Stimulated activated CD8-positive, alpha-beta memory T cell treated with anti-CD3 and anti-CD28 coated beads, Interleukin-12 subunit alpha, Interleukin-12 subunit beta, amount 100 ng/mL, for 1 hour (primary cell): ENCODE results near the gene DSPP.
"Not testable (repeated sequence)": the region's sequence is repeated elsewhere in the genome, so short reads cannot be mapped to it uniquely, and the experiment has no call there.

Experiments
- DNase-seq: peaks from one replicate; pipeline ENCODE4 v3.0.0-alpha.2; 2020; ENCODE audit warnings: low read depth

Gene DSPP

DNA sequence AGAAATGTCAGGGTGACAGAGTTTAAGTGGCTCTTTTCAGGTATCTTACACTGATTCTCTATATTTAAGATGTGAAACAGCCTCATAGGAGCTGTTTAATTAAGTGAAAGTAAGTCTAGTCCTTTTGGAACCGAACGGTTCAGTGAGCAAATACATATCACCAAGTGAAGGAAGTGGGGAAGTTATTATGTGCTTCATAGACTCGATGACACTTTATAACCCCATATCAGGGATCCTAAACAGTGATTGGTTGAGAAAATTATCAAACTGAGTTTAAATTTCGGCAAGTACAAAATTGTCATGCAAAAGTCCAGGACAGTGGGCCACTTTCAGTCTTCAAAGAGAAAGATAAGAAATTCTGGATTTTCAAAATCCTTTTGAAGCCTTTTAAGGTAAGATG is at the start of gene DSPP:
DSPP (plus strand) TSS at position 301 of the 400 bp plus-strand sequence. CDS start 2,380 bp downstream, outside the sequence.
- no peak for DNase-seq

DNA sequence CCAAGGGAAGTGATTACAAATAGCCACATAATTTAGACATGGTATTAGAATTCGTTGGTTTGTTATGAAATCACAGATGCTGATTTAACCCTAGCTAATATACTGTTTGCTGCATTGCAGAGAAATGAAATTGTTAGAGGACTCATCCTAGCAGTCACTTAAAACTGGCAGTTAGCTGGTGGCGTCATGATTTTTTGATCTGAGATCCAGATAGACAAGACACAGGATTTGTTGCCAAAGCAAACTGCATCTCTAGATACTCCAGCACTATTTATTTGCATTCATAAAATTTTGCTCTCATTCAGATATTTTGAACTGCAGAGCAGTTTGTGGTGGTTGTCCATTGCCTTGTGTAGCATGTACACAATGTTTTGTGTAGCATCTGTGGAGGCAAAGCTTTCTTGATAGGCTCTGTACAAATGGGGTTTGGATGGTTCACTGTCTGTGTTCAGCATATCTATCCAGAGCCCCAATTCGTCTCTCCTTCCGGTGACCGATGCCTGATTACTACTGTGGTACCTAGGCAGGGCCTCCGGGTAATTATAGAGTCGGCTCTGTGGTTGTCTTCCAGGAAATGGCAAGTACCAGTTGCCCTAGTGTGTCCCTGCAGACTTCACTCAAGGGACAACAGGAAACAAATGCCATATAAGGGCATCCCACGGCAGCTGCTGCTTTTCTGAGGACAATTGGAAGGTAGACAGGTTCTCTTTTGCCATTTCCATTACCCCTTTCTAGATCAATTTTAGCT is 49.1 kb upstream of the DSPP start:
- DNase-seq = peak; percentile 8

DNA sequence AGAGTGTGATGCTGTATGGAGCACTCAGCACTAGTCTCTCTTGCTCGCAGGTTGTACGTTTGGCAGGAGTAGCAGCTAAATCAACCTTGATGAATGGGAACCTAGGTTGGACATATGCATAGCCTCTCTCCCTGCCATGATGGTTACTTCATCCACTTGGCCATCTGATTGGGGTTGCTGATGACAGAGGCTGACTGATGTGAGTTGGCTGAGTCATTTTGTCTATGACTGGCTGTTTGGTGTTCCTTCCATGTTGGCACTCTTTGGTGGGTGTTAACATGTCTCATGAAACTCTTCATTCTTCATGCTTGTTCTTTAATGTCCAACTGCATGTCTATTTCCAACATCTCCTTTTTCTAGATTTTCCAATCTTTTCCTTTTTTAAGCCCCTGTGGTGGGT is 47.5 kb upstream of the DSPP start:
- no peak for DNase-seq

DNA sequence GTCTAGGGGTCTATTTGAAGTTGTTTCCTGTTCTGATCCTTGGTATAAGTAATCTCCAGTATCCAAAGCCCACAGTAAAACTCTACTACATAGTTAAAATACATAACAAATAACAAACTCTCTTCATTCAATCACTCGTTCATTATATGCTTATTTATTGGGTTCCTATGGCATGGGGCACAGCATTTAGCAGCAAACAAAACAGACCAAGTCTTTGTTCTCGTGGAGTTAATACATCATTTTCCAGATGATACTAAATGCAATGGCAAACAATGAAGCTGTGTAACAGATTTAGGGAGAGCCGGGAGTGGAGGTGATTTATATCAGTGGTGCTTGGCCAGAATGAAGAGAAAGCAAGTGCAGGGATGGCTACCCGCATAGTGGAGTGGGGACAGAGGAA is 42.6 kb upstream of the DSPP start:
- no peak for DNase-seq

DNA sequence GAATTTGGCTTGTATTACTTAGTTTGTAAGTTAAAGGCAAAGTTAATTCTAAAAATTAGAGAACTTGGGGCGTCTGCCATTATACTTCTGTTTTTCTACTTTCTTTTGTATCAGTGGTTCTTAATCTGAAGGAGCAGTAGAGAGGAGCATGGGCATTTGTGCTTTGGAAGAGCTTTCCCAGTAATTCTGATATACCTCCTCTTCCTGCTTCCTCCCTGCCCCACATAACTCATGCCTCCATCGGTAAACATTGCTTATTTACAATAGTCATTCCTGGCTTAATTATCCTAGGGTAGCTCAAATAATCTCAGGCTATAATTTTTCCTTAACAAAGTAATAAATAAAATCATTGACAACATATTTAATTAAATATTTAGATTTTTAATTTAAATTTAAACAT is 42.1 kb upstream of the DSPP start:
- no peak for DNase-seq

DNA sequence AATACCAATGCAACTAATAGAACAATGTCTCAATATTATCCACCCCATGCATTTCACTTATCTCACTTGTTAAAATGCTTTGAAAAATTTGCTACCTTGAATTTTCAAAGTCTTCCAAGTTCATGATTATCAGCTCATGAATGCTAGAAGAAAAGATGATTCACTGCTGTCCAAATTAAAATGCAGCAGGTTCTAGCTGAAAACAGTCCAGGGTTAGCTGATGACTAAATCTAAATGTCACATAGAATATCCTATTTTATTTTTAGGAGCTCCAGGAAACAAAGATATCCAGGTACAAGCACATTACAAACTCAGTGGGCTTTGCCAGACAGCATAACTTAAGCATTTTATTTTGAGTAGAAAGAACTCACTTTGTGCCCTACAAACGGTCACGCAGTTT is 41.1 kb upstream of the DSPP start:
- DNase-seq = no peak

DNA sequence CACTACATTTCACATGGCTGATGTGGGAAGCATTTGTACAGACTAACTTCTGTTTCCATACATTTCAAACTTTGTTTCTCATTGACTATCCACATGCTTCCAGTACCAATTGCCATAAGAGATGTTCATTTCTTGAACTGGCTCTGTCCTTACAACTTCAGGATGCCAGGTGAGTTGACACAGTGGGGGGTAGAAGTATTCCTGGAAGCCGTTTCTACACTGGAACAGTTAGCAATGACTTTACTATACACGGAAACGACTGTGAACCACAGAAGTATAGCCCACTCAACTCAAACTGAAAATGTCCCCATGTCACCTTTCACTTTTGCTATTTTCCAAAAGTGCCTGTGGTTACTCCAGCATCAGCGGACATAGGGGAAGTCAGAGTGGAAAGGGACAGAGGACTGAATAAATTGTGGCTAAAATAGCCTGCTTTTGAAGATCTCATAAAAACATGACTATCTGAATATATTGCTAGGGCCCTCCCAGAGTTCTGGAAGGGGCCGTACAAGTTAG is 38.0 kb upstream of the DSPP start:
- DNase-seq = no peak

DNA sequence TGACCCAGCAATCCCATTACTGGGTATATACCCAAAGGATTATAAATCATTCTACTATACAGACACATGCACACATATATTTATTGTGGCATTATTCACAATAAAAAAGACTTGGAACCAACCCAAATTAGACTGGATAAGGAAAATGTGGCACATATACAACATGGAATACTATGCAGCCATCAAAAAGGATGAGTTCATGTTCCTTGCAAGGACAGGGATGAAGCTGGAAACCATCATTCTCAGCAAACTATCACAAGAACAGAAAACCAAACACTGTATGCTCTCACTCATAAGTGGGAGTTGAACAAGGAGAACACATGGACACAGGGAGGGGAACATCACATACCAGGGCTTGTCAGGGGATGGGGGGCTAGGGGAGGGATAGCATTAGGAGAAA is 34.0 kb upstream of the DSPP start:
- DNase-seq = not testable (repeated sequence)

DNA sequence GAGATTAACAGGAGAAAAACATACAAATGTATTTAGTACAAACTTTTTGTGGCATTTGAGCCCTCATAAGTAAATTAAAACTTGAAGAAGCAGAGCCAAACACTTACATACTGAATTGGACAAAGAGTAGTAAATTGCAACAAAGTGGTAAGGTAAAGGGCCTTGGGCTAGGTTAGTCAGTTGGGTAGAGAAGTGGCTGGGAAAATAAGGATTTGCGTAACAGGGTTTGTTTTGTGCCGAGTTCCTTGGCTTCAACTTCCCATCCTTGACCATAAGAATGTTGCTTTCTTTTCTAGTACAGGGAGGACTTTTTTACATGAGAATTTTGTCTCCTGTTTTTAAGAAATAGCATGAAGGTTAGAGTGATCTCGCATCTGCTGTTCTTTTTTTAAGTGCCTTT is 33.3 kb upstream of the DSPP start:
- DNase-seq = no peak

DNA sequence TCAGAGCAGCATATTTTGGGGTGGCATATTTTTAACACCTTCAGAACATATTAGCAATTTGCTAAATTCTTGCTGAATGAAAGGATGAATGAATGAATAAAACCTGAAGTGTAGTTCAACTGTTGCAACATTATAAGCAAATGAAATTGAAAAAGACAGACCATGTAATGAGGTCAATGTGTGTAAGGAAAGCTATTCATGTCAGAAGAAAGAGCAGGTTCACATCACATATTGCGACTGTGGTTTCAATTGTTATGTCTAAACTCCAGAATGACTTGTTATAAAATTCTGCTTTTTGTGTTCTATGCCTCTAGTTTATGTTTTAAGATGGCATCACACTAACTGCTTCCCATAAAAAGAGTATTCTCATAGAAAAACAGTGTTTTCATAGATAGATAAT is 32.9 kb upstream of the DSPP start:
- no peak for DNase-seq

DNA sequence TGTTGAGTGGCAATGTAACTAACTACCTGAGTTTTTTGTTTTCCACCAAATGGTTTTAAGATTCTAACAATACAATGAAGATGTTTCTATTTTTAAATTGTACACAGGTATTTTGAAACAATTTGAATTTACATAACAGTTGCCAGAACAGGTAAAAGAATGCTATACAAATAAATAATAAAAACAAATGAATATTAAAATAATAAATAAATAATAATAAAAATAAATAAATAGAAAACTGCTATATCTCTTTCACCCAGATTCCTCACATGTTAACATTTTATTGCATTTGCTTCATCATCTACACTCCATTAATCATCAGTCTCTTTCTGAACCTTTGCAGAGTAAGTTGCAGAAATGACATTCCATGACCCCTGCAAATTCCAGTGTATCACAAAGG is 32.3 kb upstream of the DSPP start:
- DNase-seq = no peak

DNA sequence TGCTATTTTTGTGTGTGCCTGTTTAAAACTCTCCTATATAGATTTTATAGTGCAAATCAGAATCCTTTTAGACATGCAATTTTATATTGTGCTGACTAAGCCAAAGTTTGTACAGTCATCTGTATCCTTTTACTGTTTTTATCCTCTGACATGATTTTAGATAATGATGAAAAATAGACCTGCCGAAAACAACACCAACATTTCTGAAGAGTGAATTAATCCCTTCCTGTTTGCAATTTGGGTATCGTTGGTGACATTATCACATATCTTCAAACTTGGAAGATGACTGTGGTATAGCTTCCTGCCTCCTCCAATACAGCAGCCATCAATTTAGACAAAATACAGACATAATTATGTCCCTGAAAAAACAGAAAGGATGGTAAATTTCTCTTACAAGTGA is 28.9 kb upstream of the DSPP start:
- no peak for DNase-seq

DNA sequence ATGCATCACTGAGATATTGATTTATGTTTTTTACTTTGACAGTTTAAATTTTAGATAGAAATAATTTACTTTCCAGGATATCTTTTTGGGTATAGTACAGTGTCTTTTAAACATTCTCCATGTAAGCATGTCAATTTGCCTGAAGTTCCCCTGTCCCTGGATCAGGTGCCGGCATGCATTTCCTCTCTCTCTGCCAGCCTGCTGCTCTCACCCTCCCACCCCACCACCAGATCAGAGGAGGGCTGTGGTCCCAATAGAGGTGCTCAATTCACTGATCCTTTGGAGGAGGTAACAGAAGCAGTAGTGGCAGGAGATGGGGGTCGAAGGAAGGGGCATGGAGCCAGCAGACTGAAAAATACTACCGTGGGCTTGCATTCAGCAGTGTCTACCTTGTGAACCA is 28.3 kb upstream of the DSPP start:
- DNase-seq = no peak

DNA sequence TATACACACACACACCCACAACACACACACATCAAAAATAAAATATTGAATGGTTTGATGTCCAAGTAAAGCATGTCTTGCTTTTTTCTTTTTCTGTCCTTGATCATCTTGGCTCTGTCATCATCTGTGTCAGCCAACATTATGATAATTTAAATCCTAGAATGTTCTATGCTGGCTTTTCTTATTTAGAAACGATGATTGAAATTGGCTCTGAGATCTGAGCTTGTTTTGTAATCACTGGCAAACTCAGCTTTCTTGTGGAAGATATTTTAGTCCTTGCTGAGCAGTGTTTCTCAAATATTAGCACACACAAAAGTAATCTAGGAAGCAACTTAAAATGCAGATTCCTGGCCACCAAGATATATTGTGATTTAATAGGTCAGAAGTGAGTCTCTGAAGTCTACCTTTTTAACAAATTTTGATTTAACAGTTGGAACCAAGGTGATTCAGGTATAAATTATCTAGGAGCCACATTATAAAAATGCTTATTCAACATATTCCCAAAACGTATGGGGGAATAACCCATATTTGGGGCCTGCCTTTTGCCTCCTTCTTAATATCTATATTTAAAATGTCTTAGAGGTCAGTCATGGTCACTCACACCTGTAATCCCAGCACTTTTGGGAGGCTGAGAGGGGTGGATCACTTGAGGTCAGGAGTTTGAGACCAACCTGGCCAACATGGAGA is 24.0 kb upstream of the DSPP start:
- no peak for DNase-seq

DNA sequence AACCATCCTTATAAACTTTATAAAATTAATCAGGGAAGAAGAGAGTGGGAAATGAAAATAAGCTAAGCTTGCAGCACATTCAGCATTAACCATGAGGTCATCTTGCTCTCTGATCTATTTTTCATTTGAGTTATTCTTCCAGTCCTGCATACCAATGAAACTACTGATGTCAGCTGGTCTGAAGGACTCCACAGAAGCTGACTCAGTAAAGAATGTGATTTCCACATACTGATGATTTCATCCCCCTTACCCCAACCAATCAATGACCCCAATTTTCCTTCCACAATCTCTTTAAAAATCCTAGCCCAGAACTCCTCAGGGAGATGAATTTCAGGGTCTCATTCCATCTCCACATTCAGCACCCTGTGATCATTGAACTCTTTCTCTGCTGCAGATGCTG is 18.8 kb upstream of the DSPP start:
- DNase-seq = no peak

DNA sequence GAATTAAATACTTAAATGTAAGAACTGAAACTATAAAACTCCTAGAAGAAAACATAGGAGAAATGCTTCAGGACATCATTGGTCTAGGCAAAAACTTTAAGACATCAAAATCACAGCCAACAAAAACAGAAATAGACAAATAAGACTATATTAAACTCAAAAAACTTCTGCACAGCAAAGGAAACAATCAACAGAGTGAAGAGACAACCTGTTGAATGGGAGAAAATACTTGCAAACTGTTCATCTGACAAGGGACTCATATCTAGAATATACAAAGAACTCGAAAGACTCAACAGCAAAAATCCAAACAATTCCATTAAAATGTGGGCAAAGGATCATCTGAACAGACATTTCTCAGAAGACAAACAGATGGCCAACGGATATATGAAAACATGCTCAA is 16.2 kb upstream of the DSPP start:
- DNase-seq = no peak

DNA sequence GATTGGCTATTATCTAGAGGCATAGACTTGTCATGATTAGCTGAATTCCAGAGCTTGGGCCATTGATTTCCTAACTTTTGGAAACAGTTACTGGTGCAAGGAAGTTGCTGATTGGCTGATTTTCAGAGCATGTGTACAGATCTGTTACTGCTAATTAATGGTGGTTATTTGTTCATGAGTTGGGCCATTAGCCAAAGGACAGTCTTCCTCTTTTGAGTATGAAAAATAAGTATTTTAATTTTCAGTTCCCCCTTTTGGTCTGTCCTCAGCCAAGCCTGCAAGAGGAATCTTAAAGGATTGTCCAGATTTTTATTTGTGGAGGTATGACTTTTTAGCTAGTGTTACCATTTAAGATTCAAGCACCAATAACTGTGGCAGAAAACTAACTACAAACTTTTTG is 7.0 kb upstream of the DSPP start:
- DNase-seq = no peak

DNA sequence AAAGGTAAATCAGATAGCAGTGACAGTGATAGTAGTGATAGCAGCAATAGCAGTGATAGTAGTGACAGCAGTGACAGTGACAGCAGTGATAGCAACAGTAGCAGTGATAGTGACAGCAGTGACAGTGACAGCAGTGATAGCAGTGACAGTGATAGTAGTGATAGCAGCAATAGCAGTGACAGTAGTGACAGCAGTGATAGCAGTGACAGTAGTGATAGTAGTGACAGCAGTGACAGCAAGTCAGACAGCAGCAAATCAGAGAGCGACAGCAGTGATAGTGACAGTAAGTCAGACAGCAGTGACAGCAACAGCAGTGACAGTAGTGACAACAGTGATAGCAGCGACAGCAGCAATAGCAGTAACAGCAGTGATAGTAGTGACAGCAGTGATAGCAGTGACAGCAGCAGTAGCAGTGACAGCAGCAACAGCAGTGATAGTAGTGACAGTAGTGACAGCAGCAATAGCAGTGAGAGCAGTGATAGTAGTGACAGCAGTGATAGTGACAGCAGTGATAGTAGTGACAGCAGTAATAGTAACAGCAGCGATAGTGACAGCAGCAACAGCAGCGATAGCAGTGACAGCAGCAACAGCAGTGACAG is 6.1 kb downstream of the DSPP start:
- no peak for DNase-seq

DNA sequence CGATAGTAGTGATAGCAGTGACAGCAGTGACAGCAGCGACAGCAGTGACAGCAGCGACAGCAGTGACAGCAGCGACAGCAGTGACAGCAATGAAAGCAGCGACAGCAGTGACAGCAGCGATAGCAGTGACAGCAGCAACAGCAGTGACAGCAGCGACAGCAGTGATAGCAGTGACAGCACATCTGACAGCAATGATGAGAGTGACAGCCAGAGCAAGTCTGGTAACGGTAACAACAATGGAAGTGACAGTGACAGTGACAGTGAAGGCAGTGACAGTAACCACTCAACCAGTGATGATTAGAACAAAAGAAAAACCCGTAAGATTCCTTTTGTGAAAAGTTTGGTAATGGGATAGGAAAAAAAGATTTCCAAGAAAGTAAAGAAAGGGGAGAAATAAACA is 7.9 kb downstream of the DSPP start:
- DNase-seq = no peak

DNA sequence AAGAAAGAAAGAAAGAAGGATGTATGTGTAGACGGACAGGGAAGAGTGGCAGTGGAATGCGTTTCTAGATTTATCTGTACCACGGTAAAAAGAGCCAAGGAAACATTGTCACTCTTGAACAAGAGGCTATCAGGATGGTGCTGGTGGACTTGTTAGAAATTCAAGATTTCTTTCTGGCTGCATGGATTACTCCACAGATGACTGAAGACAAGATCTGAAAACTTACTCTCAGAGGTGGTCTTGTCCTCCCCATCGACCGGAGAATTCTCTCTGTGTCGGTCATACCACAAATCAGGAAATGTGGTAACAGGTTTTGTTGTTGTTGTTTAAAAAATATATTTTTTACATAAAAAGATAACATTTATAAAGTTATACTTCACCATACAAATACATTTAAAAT is 11.8 kb downstream of the DSPP start:
- DNase-seq = no peak

DNA sequence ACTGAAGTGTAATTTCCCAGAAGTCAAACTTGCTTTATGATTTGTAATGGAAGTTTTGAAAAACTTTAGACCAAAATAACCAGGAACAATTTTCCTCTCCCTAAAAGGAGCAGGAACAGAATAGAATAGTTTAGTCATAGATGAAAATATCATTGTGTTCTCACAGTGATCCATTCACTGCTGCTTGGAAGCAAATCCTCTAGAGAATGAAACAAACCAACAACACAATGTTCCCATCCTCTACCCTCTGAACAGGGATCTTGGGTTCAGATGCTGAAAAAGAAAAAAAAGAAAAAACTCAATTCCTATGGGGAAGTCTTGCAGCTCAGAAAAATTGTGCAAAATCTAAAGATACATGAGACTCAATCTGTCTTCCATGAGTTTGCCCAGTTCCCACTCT is 12.2 kb downstream of the DSPP start:
- DNase-seq = no peak

DNA sequence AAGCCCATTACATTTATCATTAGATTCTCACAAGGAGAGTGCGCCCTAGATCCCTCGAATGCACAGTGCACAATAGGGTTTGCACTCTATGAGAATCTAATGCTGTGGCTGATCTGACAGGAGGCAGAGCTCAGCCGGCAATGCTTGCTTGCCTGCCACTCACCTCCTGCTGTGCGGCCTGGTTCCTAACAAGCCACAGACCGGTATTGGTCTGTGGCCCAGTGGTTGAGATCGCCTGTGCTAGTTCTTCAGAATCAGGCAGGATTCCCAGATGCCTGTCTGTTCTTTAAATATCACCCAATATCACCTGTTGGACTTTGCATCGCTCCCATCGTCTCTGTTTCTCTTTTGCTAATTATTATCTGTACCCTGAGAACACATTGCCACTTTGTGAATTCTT is 14.0 kb downstream of the DSPP start:
- DNase-seq = no peak

DNA sequence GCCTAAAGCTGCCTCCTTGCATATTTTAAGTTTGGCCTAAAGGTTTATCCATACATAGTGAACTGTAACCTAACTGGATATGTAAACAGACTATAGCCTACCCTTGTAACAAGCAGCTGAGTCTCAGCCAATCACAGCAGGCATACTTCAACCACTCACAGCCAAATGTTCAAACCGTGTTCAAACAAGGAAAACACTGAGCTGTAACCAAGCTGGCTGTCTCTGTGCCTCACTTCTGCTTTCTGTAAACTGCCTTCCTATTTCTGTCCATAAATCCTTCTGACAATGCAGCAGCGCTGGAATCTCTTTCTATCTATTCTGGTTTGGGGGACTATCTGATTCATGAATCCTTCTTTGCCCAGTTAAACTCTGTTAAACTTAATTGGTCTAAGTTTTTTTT is 16.4 kb downstream of the DSPP start:
- no peak for DNase-seq
